Endodermal cell (in vitro differentiated cells): ENCODE data around the gene PPL. TPM values are rescaled to one million over a fixed set of nuclear protein-coding genes. Genes with fewer than 3 reads are reported as not detected.

Experiments
- DNase-seq: peaks from one replicate; pipeline ENCODE4 v3.0.0-alpha.2; 2017
- H3K27ac ChIP-seq: 2 replicates; pipeline ENCODE4 v1.5.1; 2013; ENCODE audit warnings: mild to moderate bottlenecking, low read depth, low read length, moderate library complexity
- H3K27me3 ChIP-seq: 2 replicates; pipeline ENCODE4 v1.6.1; 2013; ENCODE audit warnings: mild to moderate bottlenecking, low read length, moderate library complexity; ENCODE audit not compliant: insufficient read depth, control insufficient read depth, poor library complexity, severe bottlenecking
- H3K36me3 ChIP-seq: 2 replicates; pipeline ENCODE4 v1.7.0; 2013; ENCODE audit warnings: mild to moderate bottlenecking, low read length, moderate library complexity; ENCODE audit not compliant: control insufficient read depth, insufficient read depth
- H3K4me1 ChIP-seq: one replicate; pipeline ENCODE4 v1.7.0; 2013; ENCODE audit warnings: low read length; ENCODE audit not compliant: control insufficient read depth, insufficient read depth
- H3K4me3 ChIP-seq: 2 replicates; pipeline ENCODE4 v1.5.1; 2013; ENCODE audit warnings: mild to moderate bottlenecking, low read length, moderate library complexity
- H3K9ac ChIP-seq: 2 replicates; pipeline ENCODE4 v1.6.1; 2013; ENCODE audit warnings: mild to moderate bottlenecking, low read length, moderate library complexity; ENCODE audit not compliant: poor library complexity, severe bottlenecking; ENCODE audit errors: extremely low read depth
- H3K9me3 ChIP-seq: 2 replicates; pipeline ENCODE4 v1.6.1; 2013; ENCODE audit warnings: mild to moderate bottlenecking, low read length, moderate library complexity; ENCODE audit not compliant: control insufficient read depth
- H3K27ac Mint-ChIP-seq: 2 replicates; pipeline ENCODE4 v1.8.0; 2020; ENCODE audit warnings: mixed read lengths
- H3K27me3 Mint-ChIP-seq: 2 replicates; pipeline ENCODE4 v1.8.0; 2021; ENCODE audit warnings: mild to moderate bottlenecking, mixed read lengths; ENCODE audit not compliant: insufficient read depth
- H3K36me3 Mint-ChIP-seq: 2 replicates; pipeline ENCODE4 v1.8.0; 2020; ENCODE audit warnings: low read depth, mixed read lengths
- H3K4me1 Mint-ChIP-seq: 2 replicates; pipeline ENCODE4 v1.8.0; 2020; ENCODE audit warnings: mixed read lengths
- H3K4me3 Mint-ChIP-seq: 2 replicates; pipeline ENCODE4 v1.8.0; 2020; ENCODE audit warnings: mild to moderate bottlenecking, moderate library complexity, mixed read lengths
- H3K9me3 Mint-ChIP-seq: 2 replicates; pipeline ENCODE4 v1.8.0; 2020; ENCODE audit warnings: mild to moderate bottlenecking, mixed read lengths
- CTCF ChIP-seq: fragments of 200-600 bp; sonication (generic); conservative IDR thresholded peaks from 2 replicates; pipeline ENCODE4 v1.5.0; 2021; ENCODE audit warnings: antibody characterized with exemption, mild to moderate bottlenecking
- WGBS, 2 experiments: methylation state at CpG; one replicate each; pipeline versions ENCODE4 v1.1.5 to v1.1.7; 2013; ENCODE audit warnings: missing lambda C conversion rate in 2 of 2, mixed read lengths in 1 of 2; ENCODE audit not compliant: insufficient coverage in 1 of 2, insufficient read length in 1 of 2; 5-methylcytosine and 5-hydroxymethylcytosine counted together
- total RNA-seq, 2 donors: library from RNA; stranded (reverse); fragmentation: NEBNext Ultra II Directional in 1 of 2; extraction: Animal tissue kit (Norgen Biotek cat#: 25700) in 1 of 2; gene quantifications; 2 replicates in 1 of 2; 3 replicates in 1 of 2; pipeline ENCODE4 v1.2.1, GENCODE V29; 2021

PPL gene
- total RNA-seq, 2 donors from 2014 or later = 37.8 to 48.5 TPM

GRCh38 chr16:4884972-4885874 is 51.7 kb downstream of the PPL start:
- no peak overlapping the region for H3K9ac ChIP-seq
- H3K27ac ChIP-seq = no peak overlapping the region
- TF ChIP-seq CTCF = no peak
- no peak overlapping the region for H3K4me3 Mint-ChIP-seq
- peaks cover 72% of the 10 kb centered on the region for H3K36me3 ChIP-seq
- no peaks in the 10 kb centered on the region for H3K27me3 Mint-ChIP-seq
- no peaks in the 10 kb centered on the region for H3K9me3 ChIP-seq
- H3K9me3 Mint-ChIP-seq = no peaks in the 10 kb centered on the region
- no peaks in the 10 kb centered on the region for H3K27me3 ChIP-seq
- DNase-seq = no peak
- H3K4me1 Mint-ChIP-seq = peaks cover 5% of the 10 kb centered on the region
- no peak overlapping the region for H3K4me3 ChIP-seq
- peaks cover 91% of the 10 kb centered on the region for H3K36me3 Mint-ChIP-seq
- H3K27ac Mint-ChIP-seq = no peak overlapping the region
- peaks cover 6% of the 10 kb centered on the region for H3K4me1 ChIP-seq
- WGBS, 2 experiments = 95 to 96% methylated on average over 45 of the region's 45 CpGs

DNA sequence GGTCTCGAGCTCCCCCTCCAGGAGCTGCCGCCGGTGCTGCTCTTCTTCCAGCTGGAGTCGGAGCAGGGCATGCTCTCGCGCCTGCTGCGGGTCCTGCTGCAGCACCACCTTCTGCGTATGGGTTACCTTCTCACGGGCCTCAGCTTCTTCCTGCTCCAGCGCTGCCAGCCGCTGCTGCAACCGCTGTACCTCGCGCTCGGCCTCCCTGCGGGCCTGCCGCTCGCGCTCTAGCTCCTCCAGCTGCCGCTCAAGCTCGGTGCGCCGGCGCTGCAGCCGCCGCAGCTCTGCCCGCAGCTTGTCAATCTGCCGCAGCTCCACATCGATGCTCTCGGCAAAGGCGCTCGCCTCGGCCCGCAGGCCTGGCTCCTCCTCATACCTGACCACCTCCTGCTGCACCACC is 52.7 kb downstream of the PPL start:
- Mint-ChIP-seq H3K36me3 (peaks cover 90% of the 10 kb centered on the region), H3K4me3 (no peak overlapping the region)
- DNase-seq = no peak

DNA sequence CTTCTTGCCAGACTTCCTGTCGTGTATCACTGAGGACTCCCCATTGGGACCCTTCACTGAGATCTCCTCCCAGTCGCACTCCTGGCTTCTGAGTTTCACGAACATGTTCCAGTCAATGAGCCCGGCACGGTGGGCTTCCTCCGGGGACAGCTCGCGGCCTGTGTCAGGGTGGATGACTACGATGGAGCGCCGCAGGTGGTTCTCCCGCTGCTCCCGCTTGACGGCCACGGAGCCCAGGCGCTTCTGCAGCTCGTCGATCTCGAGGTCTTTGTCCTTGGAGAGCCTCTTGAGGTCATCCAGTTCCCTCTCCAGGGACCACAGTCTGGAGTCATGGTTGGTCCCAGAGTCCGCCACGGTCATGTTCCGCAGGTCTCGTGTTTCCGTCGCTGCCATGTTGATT is 53.4 kb downstream of the PPL start:
- Histone ChIP-seq H3K4me3 (no peak overlapping the region), H3K9me3 (no peaks in the 10 kb centered on the region), H3K4me1 (peaks cover 6% of the 10 kb centered on the region), H3K36me3 (peaks cover 83% of the 10 kb centered on the region), H3K27ac (no peak overlapping the region), H3K9ac (no peak overlapping the region), H3K27me3 (no peaks in the 10 kb centered on the region)
- Mint-ChIP-seq H3K36me3 (peaks cover 89% of the 10 kb centered on the region), H3K4me3 (no peak overlapping the region), H3K9me3 (no peaks in the 10 kb centered on the region), H3K27ac (no peak overlapping the region), H3K4me1 (peaks cover 5% of the 10 kb centered on the region), H3K27me3 (no peaks in the 10 kb centered on the region)
- no peak for TF ChIP-seq CTCF
- no peak for DNase-seq
- WGBS, 2 experiments = 96 to 97% methylated on average over 17 to 25 of the region's 25 CpGs

More for the DNA sequence above, 52.7 kb downstream of the PPL start:
- Histone ChIP-seq H3K36me3 (peaks cover 77% of the 10 kb centered on the region), H3K4me3 (no peak overlapping the region), H3K27ac (no peak overlapping the region), H3K27me3 (no peaks in the 10 kb centered on the region), H3K9ac (no peak overlapping the region), H3K9me3 (no peaks in the 10 kb centered on the region), H3K4me1 (peaks cover 6% of the 10 kb centered on the region)
- no peak for TF ChIP-seq CTCF
- WGBS, 2 experiments = 94 to 96% methylated on average over 28 to 34 of the region's 34 CpGs
- H3K27me3 Mint-ChIP-seq = no peaks in the 10 kb centered on the region
- H3K9me3 Mint-ChIP-seq = no peaks in the 10 kb centered on the region
- peaks cover 5% of the 10 kb centered on the region for H3K4me1 Mint-ChIP-seq
- no peak overlapping the region for H3K27ac Mint-ChIP-seq
